ENCODE results near the gene CUTC.

The CUTC gene

DNA sequence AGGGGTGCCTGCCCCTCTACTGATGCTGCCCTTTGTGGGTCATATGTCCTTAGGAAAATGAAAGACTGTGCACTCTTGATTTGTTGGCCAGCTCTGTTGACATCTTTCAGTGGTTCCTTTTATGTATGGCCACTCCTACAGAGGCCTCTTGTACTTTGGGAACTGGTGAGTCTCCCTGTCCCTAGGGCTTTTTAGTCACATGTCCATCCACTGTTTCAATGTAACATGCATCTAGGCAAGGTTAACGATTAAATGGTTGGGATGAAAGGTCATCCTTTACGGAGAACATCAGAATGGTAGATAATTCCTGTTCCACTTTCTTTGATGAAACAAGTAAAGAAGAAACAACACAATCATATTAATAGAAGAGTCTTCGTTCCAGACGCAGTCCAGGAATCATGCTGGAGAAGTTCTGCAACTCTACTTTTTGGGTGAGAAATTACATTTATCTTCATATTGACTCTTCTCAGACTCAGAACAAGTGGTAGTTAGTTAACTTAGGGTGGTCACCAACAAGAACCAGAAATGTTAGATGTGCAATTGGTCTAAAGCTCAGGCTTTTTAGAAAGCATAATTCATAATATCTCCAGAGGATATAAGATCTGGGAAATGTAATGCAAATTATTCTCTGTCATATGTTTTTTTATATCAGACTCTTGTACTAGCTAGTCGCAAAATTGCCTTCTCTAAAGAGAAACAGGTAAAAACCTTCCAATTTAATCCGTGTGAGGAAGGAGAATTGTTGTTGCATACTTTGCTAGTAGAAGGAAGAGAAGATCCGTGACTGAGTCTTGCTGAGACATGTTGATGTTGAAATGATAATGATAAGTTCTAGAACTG lies 50.6 kb downstream of the CUTC start, which contains the start of gene ABCC2:
Gene ABCC2 (plus strand): TSS at position 194 of the 840 bp plus-strand sequence. CDS start 205 bp downstream, at position 399.
- H2BK15ac ChIP-seq (ENCODE audit: low read length): no peak within 1 kb of the TSS
- H3K9ac ChIP-seq (ENCODE audit: low read depth, low read length, poor library complexity): no peak within 1 kb of the TSS
- H2BK120ac ChIP-seq (ENCODE audit: low read depth, low read length): no peak within 1 kb of the TSS
- H3K9me3 ChIP-seq (replicated peaks in 1 of 2; ENCODE audit: control insufficient read depth in 2 of 2, insufficient read depth in 1 of 2, low read depth in 1 of 2, low read length in 2 of 2): no peaks in the 10 kb centered on the region
- no peak within 1 kb of the TSS for H3K4me3 ChIP-seq (ENCODE audit: low read length in 2 of 2)
- no peak within 1 kb of the TSS for H3K27ac ChIP-seq (replicated peaks; ENCODE audit: low read length)
- H3K14ac ChIP-seq (ENCODE audit: low read length): no peak within 1 kb of the TSS
- H3K4me1 ChIP-seq (ENCODE audit: control insufficient read depth in 2 of 2, insufficient read depth in 1 of 2, low read depth in 1 of 2, low read length in 2 of 2): peaks cover 3 to 4% of the 10 kb centered on the region in 2 donors
- H4K8ac ChIP-seq (ENCODE audit: low read depth, low read length): no peak within 1 kb of the TSS
- no CpG with 5 or more reads among the region's 7 CpGs for WGBS, 2 donors (ENCODE audit: extremely low coverage in 2 of 2, insufficient read length in 2 of 2, insufficient replicate concordance in 1 of 2)
- no peak within 1 kb of the TSS for H3K4ac ChIP-seq (ENCODE audit: low read length)
- H2AK5ac ChIP-seq (ENCODE audit: low read depth, low read length): no peak within 1 kb of the TSS
- H3K79me1 ChIP-seq (ENCODE audit: low read depth, low read length): no peaks in the 10 kb centered on the region
- H3K27me3 ChIP-seq (ENCODE audit: control insufficient read depth in 3 of 3, insufficient read depth in 3 of 3, low read depth in 1 of 3, low read length in 3 of 3): no peaks in the 10 kb centered on the region
- no peak within 1 kb of the TSS for H4K91ac ChIP-seq (ENCODE audit: low read depth, low read length, poor library complexity)
- no peak within 1 kb of the TSS for H3K18ac ChIP-seq (ENCODE audit: low read length)
- no peak within 1 kb of the TSS for H2BK12ac ChIP-seq (ENCODE audit: low read length)
- H2BK5ac ChIP-seq (ENCODE audit: low read length): no peak within 1 kb of the TSS
- H3K23ac ChIP-seq (ENCODE audit: low read depth, low read length, poor library complexity): no peak within 1 kb of the TSS
- no peak for DNase-seq (ENCODE audit: low spot score)
- H2AFZ ChIP-seq (ENCODE audit: low read length): no peak within 1 kb of the TSS
- H3K36me3 ChIP-seq (replicated peaks in 1 of 2; ENCODE audit: control insufficient read depth in 2 of 2, insufficient read depth in 2 of 2, low read length in 2 of 2): no peaks in the 10 kb centered on the region
- no peak within 1 kb of the TSS for H3K4me2 ChIP-seq (ENCODE audit: insufficient read depth, low read length, poor library complexity, severe bottlenecking)

DNA sequence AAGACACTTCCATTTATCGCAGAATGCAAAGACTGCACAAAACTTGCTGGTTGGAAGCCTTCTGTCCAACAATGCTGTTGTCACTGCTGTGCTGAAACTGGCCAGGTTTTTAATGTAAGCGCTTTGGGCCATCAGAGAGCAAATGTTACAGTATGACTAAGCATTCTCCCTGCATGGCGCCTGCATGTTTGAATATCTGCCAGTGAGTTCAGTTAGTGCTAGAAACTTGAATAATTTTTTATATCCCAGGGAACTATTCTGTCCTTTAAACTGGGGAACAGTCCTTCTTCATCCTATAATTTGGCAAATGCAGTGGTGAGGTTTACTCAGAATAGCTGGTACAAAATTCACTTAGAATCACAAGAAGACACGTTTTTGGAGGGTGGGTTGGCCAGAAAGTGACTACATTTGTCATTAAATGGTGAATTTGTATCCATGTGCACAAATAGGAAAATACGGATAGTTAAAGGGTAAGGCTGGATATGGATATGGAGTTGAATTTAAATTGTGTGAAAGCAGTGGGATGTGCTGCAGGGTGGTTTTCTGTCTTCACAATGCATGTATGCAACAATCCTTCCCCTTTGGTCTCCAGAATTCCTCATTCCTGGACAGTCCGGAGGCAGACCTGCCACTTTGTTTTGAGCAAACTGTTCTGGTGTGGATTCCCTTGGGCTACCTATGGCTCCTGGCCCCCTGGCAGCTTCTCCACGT lies 52.1 kb downstream of the CUTC start:
- H3K4me3 ChIP-seq (ENCODE audit: low read length in 2 of 2): no peak overlapping the region
- H4K8ac ChIP-seq (ENCODE audit: low read depth, low read length): no peak overlapping the region
- H3K4me1 ChIP-seq (ENCODE audit: control insufficient read depth in 2 of 2, insufficient read depth in 1 of 2, low read depth in 1 of 2, low read length in 2 of 2): peaks cover 1 to 3% of the 10 kb centered on the region in 2 donors
- H2BK12ac ChIP-seq (ENCODE audit: low read length): no peak overlapping the region
- no peak overlapping the region for H2BK15ac ChIP-seq (ENCODE audit: low read length)
- no peak overlapping the region for H3K18ac ChIP-seq (ENCODE audit: low read length)
- H3K9me3 ChIP-seq (replicated peaks in 1 of 2; ENCODE audit: control insufficient read depth in 2 of 2, insufficient read depth in 1 of 2, low read depth in 1 of 2, low read length in 2 of 2): no peaks in the 10 kb centered on the region
- no peaks in the 10 kb centered on the region for H3K27me3 ChIP-seq (ENCODE audit: control insufficient read depth in 3 of 3, insufficient read depth in 3 of 3, low read depth in 1 of 3, low read length in 3 of 3)
- H3K27ac ChIP-seq (replicated peaks; ENCODE audit: low read length): no peak overlapping the region
- no peak overlapping the region for H2AK5ac ChIP-seq (ENCODE audit: low read depth, low read length)
- no peak for DNase-seq (ENCODE audit: low spot score)
- WGBS, 2 donors (ENCODE audit: extremely low coverage in 2 of 2, insufficient read length in 2 of 2, insufficient replicate concordance in 1 of 2): no CpG with 5 or more reads among the region's 7 CpGs
- no peak overlapping the region for H3K4ac ChIP-seq (ENCODE audit: low read length)
- no peak overlapping the region for H3K4me2 ChIP-seq (ENCODE audit: insufficient read depth, low read length, poor library complexity, severe bottlenecking)
- H2BK5ac ChIP-seq (ENCODE audit: low read length): no peak overlapping the region
- H2AFZ ChIP-seq (ENCODE audit: low read length): peak overlapping the region; percentile 42
- no peak overlapping the region for H3K14ac ChIP-seq (ENCODE audit: low read length)
- H4K91ac ChIP-seq (ENCODE audit: low read depth, low read length, poor library complexity): no peak overlapping the region
- no peak overlapping the region for H3K9ac ChIP-seq (ENCODE audit: low read depth, low read length, poor library complexity)
- no peaks in the 10 kb centered on the region for H3K36me3 ChIP-seq (replicated peaks in 1 of 2; ENCODE audit: control insufficient read depth in 2 of 2, insufficient read depth in 2 of 2, low read length in 2 of 2)
- no peak overlapping the region for H3K23ac ChIP-seq (ENCODE audit: low read depth, low read length, poor library complexity)
- no peak overlapping the region for H2BK120ac ChIP-seq (ENCODE audit: low read depth, low read length)
- no peaks in the 10 kb centered on the region for H3K79me1 ChIP-seq (ENCODE audit: low read depth, low read length)

GRCh38 chr10:99784727-99785441 lies 52.9 kb downstream of the CUTC start:
- Histone ChIP-seq H2BK120ac (ENCODE audit: low read depth, low read length) (no peak overlapping the region), H2BK5ac (ENCODE audit: low read length) (no peak overlapping the region), H3K4me2 (ENCODE audit: insufficient read depth, low read length, poor library complexity, severe bottlenecking) (no peak overlapping the region), H2BK12ac (ENCODE audit: low read length) (no peak overlapping the region), H3K27ac (replicated peaks; ENCODE audit: low read length) (no peak overlapping the region), H3K18ac (ENCODE audit: low read length) (no peak overlapping the region), H3K23ac (ENCODE audit: low read depth, low read length, poor library complexity) (no peak overlapping the region), H3K4me3 (ENCODE audit: low read length in 2 of 2) (no peak overlapping the region), H4K8ac (ENCODE audit: low read depth, low read length) (no peak overlapping the region), H3K14ac (ENCODE audit: low read length) (no peak overlapping the region), H2AK5ac (ENCODE audit: low read depth, low read length) (no peak overlapping the region), H4K91ac (ENCODE audit: low read depth, low read length, poor library complexity) (no peak overlapping the region), H3K9me3 (replicated peaks in 1 of 2; ENCODE audit: control insufficient read depth in 2 of 2, insufficient read depth in 1 of 2, low read depth in 1 of 2, low read length in 2 of 2) (no peaks in the 10 kb centered on the region), H3K27me3 (ENCODE audit: control insufficient read depth in 3 of 3, insufficient read depth in 3 of 3, low read depth in 1 of 3, low read length in 3 of 3) (no peaks in the 10 kb centered on the region), H3K4me1 (ENCODE audit: control insufficient read depth in 2 of 2, insufficient read depth in 1 of 2, low read depth in 1 of 2, low read length in 2 of 2) (no peaks in the 10 kb centered on the region), H2BK15ac (ENCODE audit: low read length) (no peak overlapping the region), H3K9ac (ENCODE audit: low read depth, low read length, poor library complexity) (no peak overlapping the region), H3K36me3 (replicated peaks in 1 of 2; ENCODE audit: control insufficient read depth in 2 of 2, insufficient read depth in 2 of 2, low read length in 2 of 2) (no peaks in the 10 kb centered on the region), H2AFZ (ENCODE audit: low read length) (peak overlapping the region; percentile 42), H3K79me1 (ENCODE audit: low read depth, low read length) (no peaks in the 10 kb centered on the region), H3K4ac (ENCODE audit: low read length) (no peak overlapping the region)
- WGBS, 2 donors (ENCODE audit: extremely low coverage in 2 of 2, insufficient read length in 2 of 2, insufficient replicate concordance in 1 of 2): no CpG with 5 or more reads among the region's 6 CpGs
- DNase-seq (ENCODE audit: low spot score): no peak

- WGBS, 2 donors (ENCODE audit: extremely low coverage in 2 of 2, insufficient read length in 2 of 2, insufficient replicate concordance in 1 of 2): no CpG with 5 or more reads among the region's 6 CpGs
- no peaks in the 10 kb centered on the region for H3K36me3 ChIP-seq (replicated peaks in 1 of 2; ENCODE audit: control insufficient read depth in 2 of 2, insufficient read depth in 2 of 2, low read length in 2 of 2)
- H2AFZ ChIP-seq (ENCODE audit: low read length): no peak overlapping the region
- H3K18ac ChIP-seq (ENCODE audit: low read length): no peak overlapping the region
- no peaks in the 10 kb centered on the region for H3K9me3 ChIP-seq (replicated peaks in 1 of 2; ENCODE audit: control insufficient read depth in 2 of 2, insufficient read depth in 1 of 2, low read depth in 1 of 2, low read length in 2 of 2)
- no peak overlapping the region for H3K4ac ChIP-seq (ENCODE audit: low read length)
- no peak overlapping the region for H4K91ac ChIP-seq (ENCODE audit: low read depth, low read length, poor library complexity)
- no peak overlapping the region for H2BK120ac ChIP-seq (ENCODE audit: low read depth, low read length)
- H3K4me1 ChIP-seq (ENCODE audit: control insufficient read depth in 2 of 2, insufficient read depth in 1 of 2, low read depth in 1 of 2, low read length in 2 of 2): no peaks in the 10 kb centered on the region
- no peak overlapping the region for H3K4me3 ChIP-seq (ENCODE audit: low read length in 2 of 2)
- no peaks in the 10 kb centered on the region for H3K27me3 ChIP-seq (ENCODE audit: control insufficient read depth in 3 of 3, insufficient read depth in 3 of 3, low read depth in 1 of 3, low read length in 3 of 3)
- no peak overlapping the region for H2BK12ac ChIP-seq (ENCODE audit: low read length)
- H3K23ac ChIP-seq (ENCODE audit: low read depth, low read length, poor library complexity): no peak overlapping the region
- no peak overlapping the region for H3K14ac ChIP-seq (ENCODE audit: low read length)
- DNase-seq (ENCODE audit: low spot score): no peak
- H2BK15ac ChIP-seq (ENCODE audit: low read length): no peak overlapping the region
- H2AK5ac ChIP-seq (ENCODE audit: low read depth, low read length): no peak overlapping the region
- no peaks in the 10 kb centered on the region for H3K79me1 ChIP-seq (ENCODE audit: low read depth, low read length)
- no peak overlapping the region for H2BK5ac ChIP-seq (ENCODE audit: low read length)
- H3K4me2 ChIP-seq (ENCODE audit: insufficient read depth, low read length, poor library complexity, severe bottlenecking): no peak overlapping the region
- H4K8ac ChIP-seq (ENCODE audit: low read depth, low read length): no peak overlapping the region
- H3K27ac ChIP-seq (replicated peaks; ENCODE audit: low read length): no peak overlapping the region
- no peak overlapping the region for H3K9ac ChIP-seq (ENCODE audit: low read depth, low read length, poor library complexity)
Measured at GRCh38 chr10:99785646-99786045, 53.6 kb downstream of the CUTC start.
